ENCODE results near the gene EXOSC9.

DNA sequence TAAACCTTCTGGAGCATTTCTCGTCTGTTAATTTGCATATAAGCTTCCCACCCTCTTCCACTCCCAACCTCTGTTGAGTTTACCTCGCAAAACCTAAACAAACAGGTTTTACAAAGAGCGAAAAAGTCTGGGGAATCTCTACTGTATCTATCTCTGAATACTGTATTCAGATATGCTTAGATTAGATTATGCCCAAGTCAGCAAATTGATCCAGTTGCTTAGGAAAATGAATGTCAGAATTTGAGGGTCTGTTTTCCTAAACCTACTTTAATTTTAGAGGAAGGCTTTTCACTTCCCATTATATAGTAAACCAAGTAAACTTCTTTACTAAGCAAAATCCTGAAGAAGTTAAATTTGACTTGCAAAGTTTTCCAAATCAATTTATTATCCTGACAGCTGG lies 15.9 kb downstream of the EXOSC9 start:
- TF ChIP-seq, protein P1, sequence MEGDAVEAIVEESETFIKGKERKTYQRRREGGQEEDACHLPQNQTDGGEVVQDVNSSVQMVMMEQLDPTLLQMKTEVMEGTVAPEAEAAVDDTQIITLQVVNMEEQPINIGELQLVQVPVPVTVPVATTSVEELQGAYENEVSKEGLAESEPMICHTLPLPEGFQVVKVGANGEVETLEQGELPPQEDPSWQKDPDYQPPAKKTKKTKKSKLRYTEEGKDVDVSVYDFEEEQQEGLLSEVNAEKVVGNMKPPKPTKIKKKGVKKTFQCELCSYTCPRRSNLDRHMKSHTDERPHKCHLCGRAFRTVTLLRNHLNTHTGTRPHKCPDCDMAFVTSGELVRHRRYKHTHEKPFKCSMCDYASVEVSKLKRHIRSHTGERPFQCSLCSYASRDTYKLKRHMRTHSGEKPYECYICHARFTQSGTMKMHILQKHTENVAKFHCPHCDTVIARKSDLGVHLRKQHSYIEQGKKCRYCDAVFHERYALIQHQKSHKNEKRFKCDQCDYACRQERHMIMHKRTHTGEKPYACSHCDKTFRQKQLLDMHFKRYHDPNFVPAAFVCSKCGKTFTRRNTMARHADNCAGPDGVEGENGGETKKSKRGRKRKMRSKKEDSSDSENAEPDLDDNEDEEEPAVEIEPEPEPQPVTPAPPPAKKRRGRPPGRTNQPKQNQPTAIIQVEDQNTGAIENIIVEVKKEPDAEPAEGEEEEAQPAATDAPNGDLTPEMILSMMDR (conservative IDR thresholded peaks at IDR 0.05) = no peak
- no peak for TF ChIP-seq EZH2 (IDR thresholded peaks at IDR 0.05; ENCODE audit: low read depth)
